ENCODE data around the gene ELAC2. TPM values are rescaled to one million over a fixed set of nuclear protein-coding genes. Genes with fewer than 3 reads are reported as not detected.

Gene ELAC2
- total and polyA plus RNA-seq, 12 donors = 55.5 to 136 (median 74.1) TPM

GRCh38 chr17:13031718-13032350 lies 14.0 kb upstream of the ELAC2 start:
- H3K9me3 ChIP-seq (replicated peaks in 1 of 3) = no peaks in the 10 kb centered on the region
- no peak for TF ChIP-seq POLR2A (IDR thresholded peaks at IDR 0.05)
- TF ChIP-seq, protein P1, sequence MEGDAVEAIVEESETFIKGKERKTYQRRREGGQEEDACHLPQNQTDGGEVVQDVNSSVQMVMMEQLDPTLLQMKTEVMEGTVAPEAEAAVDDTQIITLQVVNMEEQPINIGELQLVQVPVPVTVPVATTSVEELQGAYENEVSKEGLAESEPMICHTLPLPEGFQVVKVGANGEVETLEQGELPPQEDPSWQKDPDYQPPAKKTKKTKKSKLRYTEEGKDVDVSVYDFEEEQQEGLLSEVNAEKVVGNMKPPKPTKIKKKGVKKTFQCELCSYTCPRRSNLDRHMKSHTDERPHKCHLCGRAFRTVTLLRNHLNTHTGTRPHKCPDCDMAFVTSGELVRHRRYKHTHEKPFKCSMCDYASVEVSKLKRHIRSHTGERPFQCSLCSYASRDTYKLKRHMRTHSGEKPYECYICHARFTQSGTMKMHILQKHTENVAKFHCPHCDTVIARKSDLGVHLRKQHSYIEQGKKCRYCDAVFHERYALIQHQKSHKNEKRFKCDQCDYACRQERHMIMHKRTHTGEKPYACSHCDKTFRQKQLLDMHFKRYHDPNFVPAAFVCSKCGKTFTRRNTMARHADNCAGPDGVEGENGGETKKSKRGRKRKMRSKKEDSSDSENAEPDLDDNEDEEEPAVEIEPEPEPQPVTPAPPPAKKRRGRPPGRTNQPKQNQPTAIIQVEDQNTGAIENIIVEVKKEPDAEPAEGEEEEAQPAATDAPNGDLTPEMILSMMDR (IDR thresholded peaks at IDR 0.05) = peak; percentile 47 to 77 (median 60)
- H3K4me3 ChIP-seq = no peak overlapping the region
- H3K27ac ChIP-seq = no peak overlapping the region
- peak; percentile 45 to 67 (median 52) for DNase-seq
- 37 to 46% (median 43%) methylated on average over 16 of the region's 16 CpGs for WGBS, 4 donors
- peaks cover 9% of the 10 kb centered on the region for H3K27me3 ChIP-seq
- intact Hi-C loops (cut with DNase I) = no loop called here
- H3K36me3 ChIP-seq (replicated peaks in 1 of 2) = no peaks in the 10 kb centered on the region
- H3K4me1 ChIP-seq (replicated peaks in 1 of 2) = no peaks in the 10 kb centered on the region

GRCh38 chr17:13030459-13031300 lies 12.9 kb upstream of the ELAC2 start:
- H3K36me3 ChIP-seq (replicated peaks in 1 of 2) = no peaks in the 10 kb centered on the region
- H3K4me1 ChIP-seq (replicated peaks in 1 of 2) = no peaks in the 10 kb centered on the region
- 56 to 63% (median 59%) methylated on average over 11 of the region's 11 CpGs for WGBS, 4 donors
- H3K9me3 ChIP-seq (replicated peaks in 1 of 3) = no peaks in the 10 kb centered on the region
- H3K27me3 ChIP-seq = peaks cover 4% of the 10 kb centered on the region
- no peak overlapping the region for H3K4me3 ChIP-seq
- TF ChIP-seq POLR2A (IDR thresholded peaks at IDR 0.05) = no peak
- TF ChIP-seq, protein P1 (IDR thresholded peaks at IDR 0.05) = peak; percentile 33 to 76 (median 58)
- DNase-seq = peak in 4 of 7 donors; percentile 38 to 60 (median 53)
- H3K27ac ChIP-seq = no peak overlapping the region
- intact Hi-C loops (cut with DNase I) = no loop called here

DNA sequence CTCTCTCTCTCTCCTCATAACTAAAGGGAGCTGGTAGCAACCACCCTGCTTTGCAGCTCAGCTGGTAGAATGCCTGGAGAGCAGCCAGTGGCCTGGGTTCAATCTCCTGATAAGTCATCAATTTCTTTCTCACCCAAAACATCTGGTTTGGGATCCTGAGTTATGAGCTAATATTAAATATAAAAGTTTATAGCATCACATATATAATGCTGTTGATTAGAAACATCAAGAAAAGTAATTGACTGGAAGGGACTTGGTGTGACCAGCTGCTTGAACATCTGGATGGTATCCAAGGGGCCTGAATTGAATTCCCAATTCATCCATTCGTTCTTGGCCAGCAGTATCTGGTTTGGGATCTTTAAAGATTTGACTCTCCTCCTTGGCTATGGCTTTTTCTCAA lies 12.2 kb upstream of the ELAC2 start:
- Histone ChIP-seq H3K4me3 (no peak overlapping the region), H3K27ac (no peak overlapping the region), H3K9me3 (replicated peaks in 1 of 3) (no peaks in the 10 kb centered on the region), H3K27me3 (peaks cover 4% of the 10 kb centered on the region), H3K36me3 (replicated peaks in 1 of 2) (no peaks in the 10 kb centered on the region), H3K4me1 (replicated peaks in 1 of 2) (no peaks in the 10 kb centered on the region)
- no peak for DNase-seq
- no peak for TF ChIP-seq POLR2A (IDR thresholded peaks at IDR 0.05)
- TF ChIP-seq, protein P1 (IDR thresholded peaks at IDR 0.05) = no peak
- 61 to 71% (median 70%) methylated on average over 1 of the region's 1 CpG for WGBS, 4 donors
- intact Hi-C loops (cut with DNase I) = no loop called here

DNA sequence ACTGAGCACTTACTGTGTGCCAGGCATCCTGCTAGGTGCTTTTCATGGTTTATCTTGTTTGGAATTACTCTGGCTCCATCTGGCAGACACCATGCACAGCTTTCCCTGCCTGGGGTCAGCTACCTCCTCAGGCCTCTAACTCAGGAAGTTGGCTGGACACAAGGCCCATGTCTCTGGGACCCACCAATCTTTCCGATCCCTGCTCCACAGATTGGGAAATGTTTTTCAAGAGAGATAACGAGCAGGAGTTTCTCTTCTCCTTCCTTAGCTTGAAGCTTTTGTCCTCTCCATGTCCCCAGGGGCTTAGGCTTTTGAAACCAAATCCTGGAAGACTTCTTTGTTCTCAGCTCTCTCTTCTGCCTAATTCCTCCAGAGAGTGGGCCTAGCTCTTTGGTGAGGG lies 11.5 kb upstream of the ELAC2 start:
- no peak for DNase-seq
- no peak overlapping the region for H3K4me3 ChIP-seq
- no peaks in the 10 kb centered on the region for H3K4me1 ChIP-seq (replicated peaks in 1 of 2)
- 52 to 68% (median 57%) methylated on average over 2 of the region's 2 CpGs for WGBS, 4 donors
- no peak overlapping the region for H3K27ac ChIP-seq
- no peaks in the 10 kb centered on the region for H3K36me3 ChIP-seq (replicated peaks in 1 of 2)
- H3K9me3 ChIP-seq (replicated peaks in 1 of 3) = no peaks in the 10 kb centered on the region
- peaks cover 4% of the 10 kb centered on the region for H3K27me3 ChIP-seq
- intact Hi-C loops (cut with DNase I) = no loop called here
- no peak for TF ChIP-seq POLR2A (IDR thresholded peaks at IDR 0.05)
- TF ChIP-seq, protein P1 (IDR thresholded peaks at IDR 0.05) = no peak
